Neural cell (in vitro differentiated cells): ENCODE measurements around the gene SMAD7. TPM values are rescaled to one million over a fixed set of nuclear protein-coding genes. Genes with fewer than 3 reads are reported as not detected.

Source experiments
- H2AFZ ChIP-seq: fragments of 200-600, 300-800 bp; sonication (generic), shearing (Covaris generic); 2 replicates; pipeline ENCODE4 v1.6.0; 2014; ENCODE audit warnings: low read depth, mild to moderate bottlenecking, antibody characterized with exemption, low read length, moderate library complexity
- H3F3A ChIP-seq: fragments of 200-600 bp; shearing (Covaris generic); 2 replicates; pipeline ENCODE4 v1.6.1; 2016; ENCODE audit warnings: mild to moderate bottlenecking, moderate library complexity, mixed read lengths, antibody characterized with exemption, low read length; ENCODE audit not compliant: insufficient read depth, poor library complexity, severe bottlenecking
- H3K27ac ChIP-seq: fragments of 200-600, 300-800 bp; sonication (generic), shearing (Covaris generic); 2 replicates; pipeline ENCODE4 v1.5.1; 2014; ENCODE audit warnings: mild to moderate bottlenecking, low read length, moderate library complexity
- H3K27me3 ChIP-seq: fragments of 300-800, 200-600 bp; sonication (generic), shearing (Covaris generic); 2 replicates; pipeline ENCODE4 v1.6.0; 2014; ENCODE audit warnings: mild to moderate bottlenecking, low read depth, low read length, moderate library complexity; ENCODE audit not compliant: insufficient read depth
- H3K36me3 ChIP-seq: fragments of 300-800, 200-600 bp; sonication (generic), shearing (Covaris generic); 2 replicates; pipeline ENCODE4 v1.5.1; 2014; ENCODE audit warnings: mild to moderate bottlenecking, antibody characterized with exemption, low read length, moderate library complexity; ENCODE audit not compliant: insufficient read depth
- H3K4me2 ChIP-seq: fragments of 300-800, 200-600 bp; sonication (generic), shearing (Covaris generic); 2 replicates; pipeline ENCODE4 v1.6.0; 2014; ENCODE audit warnings: mild to moderate bottlenecking, low read length
- H3K4me3 ChIP-seq: fragments of 300-800, 200-600 bp; sonication (generic), shearing (Covaris generic); 2 replicates; pipeline ENCODE4 v1.5.1; 2014; ENCODE audit warnings: mild to moderate bottlenecking, low read length, moderate library complexity
- H3K79me2 ChIP-seq: fragments of 200-600 bp; shearing (Covaris generic); replicated peaks from 2 replicates; pipeline ENCODE4 v1.6.0; 2014; ENCODE audit warnings: mild to moderate bottlenecking, low read length, moderate library complexity; ENCODE audit not compliant: insufficient read depth
- H3K9ac ChIP-seq: fragments of 300-800, 200-600 bp; sonication (generic), shearing (Covaris generic); 2 replicates; pipeline ENCODE4 v1.6.1; 2016; ENCODE audit warnings: mild to moderate bottlenecking, low read length, mixed read lengths
- H3K9me2 ChIP-seq: fragments of 200-600 bp; shearing (Covaris generic); 2 replicates; pipeline ENCODE4 v1.6.1; 2016; ENCODE audit warnings: mild to moderate bottlenecking, low read length, mixed read lengths; ENCODE audit not compliant: insufficient read depth
- H3K9me3 ChIP-seq: fragments of 200-600, 300-800 bp; sonication (generic), shearing (Covaris generic); 2 replicates; pipeline ENCODE4 v1.6.1; 2016; ENCODE audit warnings: mild to moderate bottlenecking, mixed run types, low read length, moderate library complexity, mixed read lengths
- H4K20me1 ChIP-seq: fragments of 200-600 bp; shearing (Covaris generic); 2 replicates; pipeline ENCODE4 v1.6.1; 2016; ENCODE audit warnings: mild to moderate bottlenecking, mixed run types; ENCODE audit not compliant: insufficient read depth
- CTCF ChIP-seq: fragments of 450-650 bp; IDR thresholded peaks from 2 replicates; pipeline ENCODE4 v1.5.1; 2014; ENCODE audit warnings: antibody characterized with exemption, mild to moderate bottlenecking, moderate library complexity; ENCODE audit not compliant: poor library complexity, severe bottlenecking
- EP300 ChIP-seq: fragments of 450-650 bp; conservative IDR thresholded peaks from 2 replicates; pipeline ENCODE4 v1.6.1; 2014; ENCODE audit warnings: antibody characterized with exemption, mild to moderate bottlenecking, moderate library complexity; ENCODE audit not compliant: poor library complexity, severe bottlenecking
- EZH2 ChIP-seq: fragments of 200-600, 300-800 bp; shearing (Covaris generic), sonication (generic); IDR thresholded peaks from 2 replicates; pipeline ENCODE4 v1.6.1; 2014; ENCODE audit warnings: antibody characterized with exemption, low read length, borderline replicate concordance, mild to moderate bottlenecking; ENCODE audit not compliant: insufficient read depth, poor library complexity, severe bottlenecking
- MXI1 ChIP-seq: fragments of 450-650 bp; conservative IDR thresholded peaks from 2 replicates; pipeline ENCODE4 v1.6.1; 2014; ENCODE audit warnings: antibody characterized with exemption, mild to moderate bottlenecking; ENCODE audit not compliant: poor library complexity, severe bottlenecking
- POLR2AphosphoS5 ChIP-seq: IDR thresholded peaks from 2 replicates; pipeline ENCODE4 v1.6.1; 2012
- RAD21 ChIP-seq: fragments of 450-650 bp; conservative IDR thresholded peaks from 2 replicates; pipeline ENCODE4 v1.6.1; 2014; ENCODE audit warnings: antibody characterized with exemption, mild to moderate bottlenecking, moderate library complexity
- REST ChIP-seq: IDR thresholded peaks from 2 replicates; pipeline ENCODE4 v1.6.1; 2012; ENCODE audit warnings: borderline replicate concordance
- SMC3 ChIP-seq: fragments of 450-650 bp; conservative IDR thresholded peaks from 2 replicates; pipeline ENCODE4 v1.6.1; 2014; ENCODE audit warnings: antibody characterized with exemption, mild to moderate bottlenecking, moderate library complexity; ENCODE audit not compliant: poor library complexity
- TAF1 ChIP-seq: IDR thresholded peaks from 2 replicates; pipeline ENCODE4 v1.6.1; 2012; ENCODE audit warnings: low read depth
- polyA plus RNA-seq: library from polyadenylated mRNA; depleted of rRNA; stranded (reverse); fragments of >200 nt; gene quantifications from 2 replicates; pipeline ENCODE4 v1.2.3, GENCODE V29; 2014

SMAD7 gene
- polyA plus RNA-seq, 1 donor from 2014 or later, result 3.8 TPM

GRCh38 chr18:48885266-48885923 is 65.4 kb downstream of the SMAD7 start:
- H3K27ac ChIP-seq, result no peak overlapping the region
- no peak overlapping the region for H3K4me2 ChIP-seq
- H3K79me2 ChIP-seq, result no peaks in the 10 kb centered on the region
- H4K20me1 ChIP-seq, result no peaks in the 10 kb centered on the region
- H3F3A ChIP-seq, result no peaks in the 10 kb centered on the region
- no peaks in the 10 kb centered on the region for H3K36me3 ChIP-seq
- no peaks in the 10 kb centered on the region for H3K9me2 ChIP-seq
- no peak overlapping the region for H2AFZ ChIP-seq
- no peak for TF ChIP-seq SMC3
- TF ChIP-seq EP300, result no peak
- no peak for TF ChIP-seq TAF1
- no peak overlapping the region for H3K4me3 ChIP-seq
- H3K9ac ChIP-seq, result no peak overlapping the region
- H3K9me3 ChIP-seq, result peaks cover 1% of the 10 kb centered on the region
- H3K27me3 ChIP-seq, result no peaks in the 10 kb centered on the region

GRCh38 chr18:48884771-48885170 is 66.0 kb downstream of the SMAD7 start:
- no peaks in the 10 kb centered on the region for H3K36me3 ChIP-seq
- no peak overlapping the region for H3K27ac ChIP-seq
- no peak overlapping the region for H2AFZ ChIP-seq
- no peaks in the 10 kb centered on the region for H3K79me2 ChIP-seq
- TF ChIP-seq EZH2 (no peak), MXI1 (no peak), CTCF (no peak), EP300 (no peak), POLR2AphosphoS5 (no peak), REST (no peak), RAD21 (no peak), TAF1 (no peak), SMC3 (no peak)
- no peak overlapping the region for H3K4me2 ChIP-seq
- no peaks in the 10 kb centered on the region for H3F3A ChIP-seq
- H3K4me3 ChIP-seq, result no peak overlapping the region
- no peaks in the 10 kb centered on the region for H3K9me2 ChIP-seq
- peaks cover 4% of the 10 kb centered on the region for H3K9me3 ChIP-seq
- no peaks in the 10 kb centered on the region for H3K27me3 ChIP-seq
- H3K9ac ChIP-seq, result no peak overlapping the region
- no peaks in the 10 kb centered on the region for H4K20me1 ChIP-seq
